ENCODE results near the gene SGCD.

SGCD gene

DNA sequence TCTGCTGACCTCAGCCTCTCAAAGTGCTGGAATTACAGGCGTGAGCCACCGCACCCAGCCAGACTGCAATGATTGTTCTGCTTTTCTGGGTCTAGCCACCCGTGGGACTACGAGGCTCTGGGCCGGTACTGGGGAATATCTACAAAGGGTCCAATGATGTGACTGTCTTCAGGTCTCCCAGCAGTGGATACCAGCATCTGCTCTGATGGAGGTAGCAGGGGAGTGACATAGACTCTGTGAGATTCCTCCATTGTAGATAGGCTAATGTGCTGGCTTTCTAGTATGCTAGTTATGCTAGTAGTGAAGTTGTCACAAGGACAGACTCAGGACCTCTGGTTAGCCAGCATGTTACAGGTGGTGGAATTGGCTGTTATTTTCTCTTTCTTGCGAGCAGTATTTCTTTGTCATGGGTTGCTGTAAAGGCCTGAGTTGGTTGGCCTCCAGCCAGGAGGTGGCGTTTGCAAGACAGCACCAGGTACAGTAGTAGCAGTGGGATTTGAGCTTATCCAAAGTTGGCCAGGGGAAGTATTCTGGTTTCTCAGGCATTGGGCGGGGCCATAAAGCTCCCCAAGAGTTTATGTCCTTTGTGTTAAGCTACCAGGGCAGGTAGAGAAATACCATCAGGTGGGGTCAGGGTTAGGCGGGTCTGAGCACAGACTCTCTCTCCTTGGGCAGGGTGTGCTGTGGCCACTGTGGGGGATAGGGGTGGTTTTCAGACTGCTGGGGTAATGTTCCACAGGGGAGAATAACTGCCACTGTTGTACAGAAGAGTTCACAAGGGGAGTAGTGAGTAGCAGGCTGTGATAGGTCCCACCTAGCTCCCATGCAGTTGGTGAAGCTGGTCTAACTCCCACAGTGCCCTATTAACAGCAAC lies 105.2 kb downstream of the SGCD start:
- ATAC-seq (ENCODE audit: low read depth) (no peak), DNase-seq (ENCODE audit: low spot score in 2 of 2) (no peak)
- H3K27me3 Mint-ChIP-seq: peaks cover 3% of the 10 kb centered on the region
- H3K27ac Mint-ChIP-seq: no peak overlapping the region
- H3K4me3 Mint-ChIP-seq: no peak overlapping the region
- no peaks in the 10 kb centered on the region for H3K36me3 Mint-ChIP-seq
- peaks cover 5% of the 10 kb centered on the region for H3K4me1 Mint-ChIP-seq
- no peaks in the 10 kb centered on the region for H3K9me3 Mint-ChIP-seq

DNA sequence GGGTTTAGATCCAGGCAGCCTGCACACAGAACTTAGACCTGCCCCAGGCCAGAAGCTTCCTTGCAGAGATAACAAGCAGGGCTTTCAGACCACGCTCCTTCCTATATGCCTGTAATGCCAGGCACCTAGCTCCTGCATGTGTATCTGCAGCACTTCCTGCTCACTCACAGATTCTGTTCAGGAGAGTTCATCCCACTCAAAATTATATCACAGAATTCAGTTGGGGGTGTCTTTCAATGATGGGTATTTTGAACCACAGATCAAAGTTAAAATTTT lies 105.8 kb downstream of the SGCD start:
- Mint-ChIP-seq H3K36me3 (no peaks in the 10 kb centered on the region), H3K9me3 (no peaks in the 10 kb centered on the region), H3K27me3 (peaks cover 3% of the 10 kb centered on the region), H3K4me3 (no peak overlapping the region), H3K27ac (no peak overlapping the region), H3K4me1 (peaks cover 2% of the 10 kb centered on the region)
- ATAC-seq (ENCODE audit: low read depth): no peak
- DNase-seq (ENCODE audit: low spot score in 2 of 2): no peak

DNA sequence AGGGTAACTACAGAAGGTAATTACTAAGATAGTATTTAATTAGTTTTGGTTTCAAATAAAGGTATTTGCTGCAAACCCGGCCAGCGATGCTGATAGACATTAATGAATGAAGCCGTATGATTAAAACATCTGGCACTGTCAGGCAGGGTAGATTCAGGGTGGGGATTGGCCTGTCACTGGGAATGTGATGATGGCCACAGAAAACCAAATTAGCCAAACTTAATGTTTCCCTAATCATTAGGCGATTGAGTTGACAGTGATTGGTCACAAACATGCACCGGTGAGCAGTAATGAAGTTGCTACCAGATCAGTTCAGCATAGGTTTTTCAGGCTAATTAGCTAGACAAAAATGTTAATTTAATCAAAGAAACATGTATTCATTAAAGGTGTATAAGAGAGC lies 107.5 kb downstream of the SGCD start:
- ATAC-seq (ENCODE audit: low read depth) (no peak), DNase-seq (ENCODE audit: low spot score in 2 of 2) (no peak)
- Mint-ChIP-seq H3K27me3 (peaks cover 3% of the 10 kb centered on the region), H3K36me3 (no peaks in the 10 kb centered on the region), H3K4me1 (no peaks in the 10 kb centered on the region), H3K27ac (no peak overlapping the region), H3K9me3 (no peaks in the 10 kb centered on the region), H3K4me3 (no peak overlapping the region)

GRCh38 chr5:156435101-156435500 lies 108.1 kb downstream of the SGCD start:
- H3K36me3 Mint-ChIP-seq: no peaks in the 10 kb centered on the region
- H3K27ac Mint-ChIP-seq: no peak overlapping the region
- H3K4me3 Mint-ChIP-seq: no peak overlapping the region
- no peaks in the 10 kb centered on the region for H3K4me1 Mint-ChIP-seq
- peaks cover 3% of the 10 kb centered on the region for H3K27me3 Mint-ChIP-seq
- ATAC-seq (ENCODE audit: low read depth) (no peak), DNase-seq (ENCODE audit: low spot score in 2 of 2) (no peak)
- no peaks in the 10 kb centered on the region for H3K9me3 Mint-ChIP-seq

GRCh38 chr5:156438076-156438475 lies 111.1 kb downstream of the SGCD start:
- H3K27ac Mint-ChIP-seq: no peak overlapping the region
- peaks cover 3% of the 10 kb centered on the region for H3K27me3 Mint-ChIP-seq
- no peaks in the 10 kb centered on the region for H3K36me3 Mint-ChIP-seq
- no peak overlapping the region for H3K4me3 Mint-ChIP-seq
- no peaks in the 10 kb centered on the region for H3K9me3 Mint-ChIP-seq
- DNase-seq (ENCODE audit: low spot score in 2 of 2) (no peak), ATAC-seq (ENCODE audit: low read depth) (no peak)
- no peaks in the 10 kb centered on the region for H3K4me1 Mint-ChIP-seq

GRCh38 chr5:156444753-156445291 lies 117.9 kb downstream of the SGCD start:
- H3K4me1 Mint-ChIP-seq: no peaks in the 10 kb centered on the region
- no peak for ATAC-seq (ENCODE audit: low read depth)

GRCh38 chr5:156446526-156446925 lies 119.6 kb downstream of the SGCD start:
- Mint-ChIP-seq H3K36me3 (no peaks in the 10 kb centered on the region), H3K4me3 (no peak overlapping the region), H3K27ac (no peak overlapping the region), H3K27me3 (peaks cover 16% of the 10 kb centered on the region), H3K4me1 (no peaks in the 10 kb centered on the region), H3K9me3 (no peaks in the 10 kb centered on the region)
- ATAC-seq (ENCODE audit: low read depth) (no peak), DNase-seq (ENCODE audit: low spot score in 2 of 2) (no peak)

More at GRCh38 chr5:156444753-156445291, 117.9 kb downstream of the SGCD start:
- Mint-ChIP-seq H3K9me3 (no peaks in the 10 kb centered on the region), H3K36me3 (no peaks in the 10 kb centered on the region), H3K4me3 (no peak overlapping the region), H3K27me3 (peaks cover 16% of the 10 kb centered on the region), H3K27ac (no peak overlapping the region)
- no peak for DNase-seq (ENCODE audit: low spot score in 2 of 2)

- Mint-ChIP-seq H3K36me3 (no peaks in the 10 kb centered on the region), H3K27ac (no peak overlapping the region), H3K4me1 (no peaks in the 10 kb centered on the region), H3K9me3 (no peaks in the 10 kb centered on the region), H3K4me3 (no peak overlapping the region), H3K27me3 (peaks cover 9% of the 10 kb centered on the region)
- no peak for DNase-seq (ENCODE audit: low spot score in 2 of 2)
- ATAC-seq (ENCODE audit: low read depth): no peak
These were observed 123.8 kb downstream of the SGCD start for GRCh38 chr5:156450778-156451177.

DNA sequence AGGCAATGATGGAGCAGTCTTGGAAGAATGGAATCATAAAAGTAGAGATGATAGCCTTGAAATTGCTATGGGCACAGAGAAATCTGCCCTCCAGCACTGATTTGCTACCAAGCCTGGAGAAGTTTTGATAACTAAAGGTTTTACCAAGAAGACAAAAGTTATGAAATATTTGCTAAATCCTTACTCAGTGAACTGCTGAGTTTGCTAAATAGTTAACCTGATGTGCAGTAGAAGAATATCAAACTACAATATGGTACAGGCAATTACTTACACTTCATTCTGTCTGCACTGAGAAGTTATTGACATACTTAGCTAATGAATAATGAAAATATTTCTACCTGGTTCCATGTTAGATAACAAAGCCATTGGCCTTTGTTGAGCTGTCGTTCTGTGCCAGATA lies 124.5 kb downstream of the SGCD start:
- no peaks in the 10 kb centered on the region for H3K4me1 Mint-ChIP-seq
- H3K27ac Mint-ChIP-seq: no peak overlapping the region
- no peaks in the 10 kb centered on the region for H3K36me3 Mint-ChIP-seq
- peaks cover 6% of the 10 kb centered on the region for H3K27me3 Mint-ChIP-seq
- no peaks in the 10 kb centered on the region for H3K9me3 Mint-ChIP-seq
- DNase-seq (ENCODE audit: low spot score in 2 of 2) (no peak), ATAC-seq (ENCODE audit: low read depth) (no peak)
- no peak overlapping the region for H3K4me3 Mint-ChIP-seq

GRCh38 chr5:156456857-156457256 lies 129.9 kb downstream of the SGCD start:
- H3K4me1 Mint-ChIP-seq: no peaks in the 10 kb centered on the region
- ATAC-seq (ENCODE audit: low read depth) (no peak), DNase-seq (ENCODE audit: low spot score in 2 of 2) (no peak)
- H3K27me3 Mint-ChIP-seq: peaks cover 2% of the 10 kb centered on the region
- H3K4me3 Mint-ChIP-seq: no peak overlapping the region
- no peaks in the 10 kb centered on the region for H3K9me3 Mint-ChIP-seq
- no peak overlapping the region for H3K27ac Mint-ChIP-seq
- no peaks in the 10 kb centered on the region for H3K36me3 Mint-ChIP-seq

GRCh38 chr5:156459812-156460385 lies 132.9 kb downstream of the SGCD start:
- H3K4me1 Mint-ChIP-seq: no peaks in the 10 kb centered on the region
- H3K27ac Mint-ChIP-seq: no peak overlapping the region
- no peaks in the 10 kb centered on the region for H3K9me3 Mint-ChIP-seq
- ATAC-seq (ENCODE audit: low read depth) (no peak), DNase-seq (ENCODE audit: low spot score in 2 of 2) (no peak)
- no peak overlapping the region for H3K4me3 Mint-ChIP-seq
- no peaks in the 10 kb centered on the region for H3K36me3 Mint-ChIP-seq
- H3K27me3 Mint-ChIP-seq: no peaks in the 10 kb centered on the region

DNA sequence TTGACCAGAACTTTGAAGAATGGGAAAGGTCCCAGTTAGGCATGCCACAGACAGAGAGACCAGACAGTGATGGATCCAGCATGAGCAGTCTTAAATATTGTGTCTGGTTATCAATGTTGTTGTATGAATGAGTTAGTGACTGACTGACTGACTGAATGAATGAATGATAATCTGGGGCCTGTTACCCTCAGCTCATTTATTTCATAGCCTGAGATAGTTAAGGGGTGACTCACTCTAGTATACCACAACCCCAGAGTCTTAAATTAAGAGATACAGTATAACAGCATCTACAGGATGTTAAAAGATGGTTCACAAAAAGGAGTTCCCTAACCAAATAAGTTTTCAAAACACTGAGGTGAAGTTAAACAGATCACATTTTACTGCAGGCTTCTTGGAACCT lies 133.5 kb downstream of the SGCD start:
- ATAC-seq (ENCODE audit: low read depth): no peak
- H3K4me3 Mint-ChIP-seq: no peak overlapping the region
- no peaks in the 10 kb centered on the region for H3K4me1 Mint-ChIP-seq
- H3K27me3 Mint-ChIP-seq: no peaks in the 10 kb centered on the region
- DNase-seq (ENCODE audit: low spot score in 2 of 2): no peak
- no peak overlapping the region for H3K27ac Mint-ChIP-seq
- H3K36me3 Mint-ChIP-seq: no peaks in the 10 kb centered on the region
- no peaks in the 10 kb centered on the region for H3K9me3 Mint-ChIP-seq

- Mint-ChIP-seq H3K27ac (no peak overlapping the region), H3K36me3 (no peaks in the 10 kb centered on the region), H3K9me3 (no peaks in the 10 kb centered on the region), H3K4me1 (no peaks in the 10 kb centered on the region), H3K27me3 (no peaks in the 10 kb centered on the region), H3K4me3 (no peak overlapping the region)
- DNase-seq (ENCODE audit: low spot score in 2 of 2) (no peak), ATAC-seq (ENCODE audit: low read depth) (no peak)
These were observed 139.9 kb downstream of the SGCD start for GRCh38 chr5:156466871-156467270.

DNA sequence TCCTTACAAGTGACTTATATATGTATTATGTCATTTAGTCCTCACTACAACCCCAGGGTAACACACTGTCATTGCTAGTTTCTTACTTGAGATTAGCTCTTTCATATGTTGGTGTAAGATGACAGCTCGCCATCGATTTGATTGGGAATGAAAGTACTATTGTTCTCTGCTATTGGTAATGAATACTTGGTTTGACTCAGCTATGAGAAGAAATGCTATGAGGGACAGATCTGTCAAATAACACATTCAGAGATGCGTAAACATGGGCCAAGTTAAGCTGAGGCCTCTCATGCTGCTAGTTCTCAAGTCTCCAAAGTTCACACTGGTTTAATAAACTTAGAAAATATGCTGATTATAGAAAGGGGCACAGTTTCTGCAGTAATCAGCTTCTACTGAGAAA lies 142.7 kb downstream of the SGCD start:
- DNase-seq (ENCODE audit: low spot score in 2 of 2): no peak
- ATAC-seq (ENCODE audit: low read depth): no peak
- Mint-ChIP-seq H3K9me3 (no peaks in the 10 kb centered on the region), H3K4me1 (no peaks in the 10 kb centered on the region), H3K36me3 (no peaks in the 10 kb centered on the region), H3K4me3 (no peak overlapping the region), H3K27me3 (no peaks in the 10 kb centered on the region), H3K27ac (no peak overlapping the region)

- no peaks in the 10 kb centered on the region for H3K27me3 Mint-ChIP-seq
- no peaks in the 10 kb centered on the region for H3K4me1 Mint-ChIP-seq
- ATAC-seq (ENCODE audit: low read depth) (no peak), DNase-seq (ENCODE audit: low spot score in 2 of 2) (no peak)
- no peak overlapping the region for H3K27ac Mint-ChIP-seq
- H3K9me3 Mint-ChIP-seq: no peaks in the 10 kb centered on the region
- no peaks in the 10 kb centered on the region for H3K36me3 Mint-ChIP-seq
- no peak overlapping the region for H3K4me3 Mint-ChIP-seq
These were observed 144.9 kb downstream of the SGCD start for GRCh38 chr5:156471893-156472292.
